HFFc6 (cell line): ENCODE measurements around the gene FRRS1L. TPM values are rescaled to one million over a fixed set of nuclear protein-coding genes. Genes with fewer than 3 reads are reported as not detected.

ENCODE experiments used
- DNase-seq: peaks from one replicate; pipeline ENCODE4 v3.0.0-alpha.2; 2018
- H3K27ac Mint-ChIP-seq: 2 replicates; pipeline ENCODE4 v1.8.0; 2020; ENCODE audit warnings: mild to moderate bottlenecking, mixed read lengths
- H3K27me3 Mint-ChIP-seq: 2 replicates; pipeline ENCODE4 v1.8.0; 2021; ENCODE audit warnings: mild to moderate bottlenecking, moderate library complexity, mixed read lengths; ENCODE audit not compliant: insufficient read depth
- H3K36me3 Mint-ChIP-seq: 2 replicates; pipeline ENCODE4 v1.8.0; 2021; ENCODE audit warnings: low read depth, mixed read lengths
- H3K4me1 Mint-ChIP-seq: 2 replicates; pipeline ENCODE4 v1.8.0; 2020; ENCODE audit warnings: low read depth, mixed read lengths
- H3K4me3 Mint-ChIP-seq: 2 replicates; pipeline ENCODE4 v1.8.0; 2020; ENCODE audit warnings: mild to moderate bottlenecking, moderate library complexity, mixed read lengths
- H3K9me3 Mint-ChIP-seq: 2 replicates; pipeline ENCODE4 v1.8.0; 2020; ENCODE audit warnings: mild to moderate bottlenecking, mixed read lengths
- total RNA-seq, 6 experiments: library from RNA; stranded (reverse); fragmentation: NEBNext Ultra II Directional; extraction: Animal tissue kit (Norgen Biotek cat#: 25700); gene quantifications; 2 replicates in 1 of 6; 3 replicates in 5 of 6; pipeline ENCODE4 v1.2.3, GENCODE V29; 2021
- TF ChIP-seq, protein P1 (sequence below): fragments of 200-600 bp; sonication (generic); IDR thresholded peaks from 2 replicates; pipeline ENCODE4 v1.5.0; 2021; ENCODE audit warnings: antibody characterized with exemption, mild to moderate bottlenecking

Gene FRRS1L
- total RNA-seq, 6 experiments from 2014 or later, result not detected

- Mint-ChIP-seq H3K4me1 (no peaks in the 10 kb centered on the region), H3K9me3 (peaks cover 16% of the 10 kb centered on the region), H3K4me3 (no peak overlapping the region), H3K27me3 (peaks cover 10% of the 10 kb centered on the region), H3K27ac (no peak overlapping the region), H3K36me3 (no peaks in the 10 kb centered on the region; the same call in 1 of the 2 replicates)
- DNase-seq, result no peak
- TF ChIP-seq, protein P1, sequence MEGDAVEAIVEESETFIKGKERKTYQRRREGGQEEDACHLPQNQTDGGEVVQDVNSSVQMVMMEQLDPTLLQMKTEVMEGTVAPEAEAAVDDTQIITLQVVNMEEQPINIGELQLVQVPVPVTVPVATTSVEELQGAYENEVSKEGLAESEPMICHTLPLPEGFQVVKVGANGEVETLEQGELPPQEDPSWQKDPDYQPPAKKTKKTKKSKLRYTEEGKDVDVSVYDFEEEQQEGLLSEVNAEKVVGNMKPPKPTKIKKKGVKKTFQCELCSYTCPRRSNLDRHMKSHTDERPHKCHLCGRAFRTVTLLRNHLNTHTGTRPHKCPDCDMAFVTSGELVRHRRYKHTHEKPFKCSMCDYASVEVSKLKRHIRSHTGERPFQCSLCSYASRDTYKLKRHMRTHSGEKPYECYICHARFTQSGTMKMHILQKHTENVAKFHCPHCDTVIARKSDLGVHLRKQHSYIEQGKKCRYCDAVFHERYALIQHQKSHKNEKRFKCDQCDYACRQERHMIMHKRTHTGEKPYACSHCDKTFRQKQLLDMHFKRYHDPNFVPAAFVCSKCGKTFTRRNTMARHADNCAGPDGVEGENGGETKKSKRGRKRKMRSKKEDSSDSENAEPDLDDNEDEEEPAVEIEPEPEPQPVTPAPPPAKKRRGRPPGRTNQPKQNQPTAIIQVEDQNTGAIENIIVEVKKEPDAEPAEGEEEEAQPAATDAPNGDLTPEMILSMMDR, result no peak
Measured at GRCh38 chr9:109156708-109157107, 10.3 kb downstream of the FRRS1L start.

- Mint-ChIP-seq H3K27ac (no peak overlapping the region), H3K4me1 (no peaks in the 10 kb centered on the region), H3K4me3 (no peak overlapping the region), H3K9me3 (peaks cover 16% of the 10 kb centered on the region), H3K36me3 (no peaks in the 10 kb centered on the region; the same call in 1 of the 2 replicates), H3K27me3 (peaks cover 24% of the 10 kb centered on the region)
- DNase-seq, result no peak
- TF ChIP-seq, protein P1, result no peak
Measured at GRCh38 chr9:109150925-109151545, 16.0 kb downstream of the FRRS1L start.

DNA sequence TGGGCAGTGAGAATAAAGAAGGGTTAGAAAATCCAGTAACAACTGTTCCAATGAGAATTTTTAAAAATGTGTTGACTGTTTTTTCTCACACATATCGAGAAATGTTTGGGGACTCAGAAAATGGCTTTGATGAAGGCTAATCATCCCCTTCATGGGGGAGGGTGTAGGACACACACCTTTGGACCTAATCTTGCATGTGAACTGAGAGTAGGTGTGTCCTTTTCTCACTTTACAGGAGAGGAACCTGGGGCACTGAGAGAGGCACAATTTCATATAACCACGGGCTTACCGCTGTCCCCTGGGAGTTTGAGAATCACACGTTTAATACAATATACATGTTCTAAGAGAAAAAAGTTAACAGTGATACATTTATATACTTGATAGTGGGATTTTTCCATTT is 17.3 kb downstream of the FRRS1L start:
- H3K9me3 Mint-ChIP-seq, result peaks cover 16% of the 10 kb centered on the region
- no peak overlapping the region for H3K4me3 Mint-ChIP-seq
- TF ChIP-seq, protein P1, result no peak
- H3K36me3 Mint-ChIP-seq, result no peaks in the 10 kb centered on the region; the same call in 1 of the 2 replicates
- no peaks in the 10 kb centered on the region for H3K4me1 Mint-ChIP-seq
- no peak for DNase-seq
- H3K27ac Mint-ChIP-seq, result no peak overlapping the region
- peaks cover 25% of the 10 kb centered on the region for H3K27me3 Mint-ChIP-seq

DNA sequence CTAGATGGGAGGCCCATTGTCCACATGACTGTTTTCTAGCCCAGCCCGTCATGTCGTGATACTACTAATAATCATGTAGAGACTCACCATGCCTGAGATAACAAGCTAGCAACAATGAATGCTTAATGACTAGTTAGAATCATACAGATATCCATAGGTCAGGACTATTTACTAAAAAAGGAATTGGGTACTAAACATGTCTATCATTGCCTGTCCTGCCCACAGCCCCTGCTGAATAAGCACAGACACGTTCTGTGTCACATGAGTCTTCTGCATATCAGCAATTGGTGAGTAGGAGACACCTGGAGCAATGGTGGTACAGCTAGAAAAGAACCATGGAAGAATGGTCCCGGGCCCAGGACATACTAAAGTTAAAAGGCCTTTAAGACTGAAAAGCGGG is 18.0 kb downstream of the FRRS1L start:
- Mint-ChIP-seq H3K4me3 (no peak overlapping the region), H3K9me3 (peaks cover 13% of the 10 kb centered on the region)

GRCh38 chr9:109145051-109145450 is 22.0 kb downstream of the FRRS1L start:
- Mint-ChIP-seq H3K4me1 (peaks cover 6% of the 10 kb centered on the region), H3K27me3 (peaks cover 23% of the 10 kb centered on the region), H3K27ac (no peak overlapping the region), H3K9me3 (no peaks in the 10 kb centered on the region), H3K4me3 (no peak overlapping the region), H3K36me3 (no peaks in the 10 kb centered on the region)
- DNase-seq, result no peak
- TF ChIP-seq, protein P1, result no peak

More for the DNA sequence above, 18.0 kb downstream of the FRRS1L start:
- Mint-ChIP-seq H3K27me3 (peaks cover 21% of the 10 kb centered on the region), H3K4me1 (peaks cover under 1% of the 10 kb centered on the region), H3K36me3 (no peaks in the 10 kb centered on the region; the same call in 1 of the 2 replicates), H3K27ac (no peak overlapping the region)
- TF ChIP-seq, protein P1, result no peak
- no peak for DNase-seq
